GM12878 (cell line): ENCODE results near the gene SH3BGRL3. TPM values are rescaled to one million over a fixed set of nuclear protein-coding genes. Genes with fewer than 3 reads are reported as not detected.

Experiments used
- ATAC-seq: fragments of 200-7000 bp; cut with Tn5 transposase; 3 replicates; pipeline ENCODE4 v1.9.1; 2020; ENCODE audit warnings: mild to moderate bottlenecking, moderate library complexity
- BruUV-seq: library from RNA; stranded (reverse); fragments of 400-500 nt; replicated peaks from 2 replicates; lab custom pipeline; 2021; lab: Mats Ljungman, UMichigan
- CTCF ChIA-PET: fragments of 300-600 bp; sonication (Branson Sonifier 250); formaldehyde crosslinking; extraction: SDS; loops from one replicate; lab custom pipeline; 2021; ENCODE audit warnings: inconsistent platforms; lab: Yijun Ruan, JAX
- POLR2A ChIA-PET: fragments of 350-600 bp; formaldehyde crosslinking; extraction: SDS; loops from one replicate; lab custom pipeline; 2021; ENCODE audit warnings: inconsistent platforms; lab: Charles Lee
- RAD21 ChIA-PET: fragments of 300-600 bp; sonication (Branson Sonifier 250); formaldehyde crosslinking; loops from one replicate; lab custom pipeline; 2023; ENCODE audit warnings: antibody characterized with exemption; ENCODE audit not compliant: unreplicated experiment; lab: Charles Lee
- SMC1A ChIA-PET: fragments of 300-600 bp; sonication (Branson Sonifier 250); formaldehyde crosslinking; loops from one replicate; lab custom pipeline; 2023; ENCODE audit not compliant: unreplicated experiment, uncharacterized antibody; lab: Charles Lee
- DNase-seq: peaks from one replicate; pipeline ENCODE4 v3.0.0-alpha.2; 2011; ENCODE audit warnings: low read depth, low spot score
- FAIRE-seq: peaks from 3 replicates; lab custom pipeline; 2011; peaks lifted over from hg19 to GRCh38; lab: Jason Lieb, UNC
- H2AFZ ChIP-seq: 2 replicates; pipeline ENCODE4 v1.6.0; 2011; ENCODE audit warnings: low read depth, low read length, control low read depth; ENCODE audit not compliant: control insufficient read depth
- H3K27ac ChIP-seq: 2 replicates; pipeline ENCODE4 v1.5.1; 2011; ENCODE audit warnings: control low read depth; ENCODE audit not compliant: control insufficient read depth, insufficient read depth
- H3K27me3 ChIP-seq, 2 experiments: replicated peaks in 1 of 2; 2 replicates each; pipeline versions ENCODE4 v1.6.0 to v1.6.1; 2011; ENCODE audit warnings: low read length in 1 of 2; ENCODE audit not compliant: control insufficient read depth in 2 of 2, insufficient read depth in 2 of 2
- H3K36me3 ChIP-seq, 2 experiments: 2 replicates each; pipeline ENCODE4 v1.5.1; 2011; ENCODE audit warnings: low read length in 1 of 2; ENCODE audit not compliant: control insufficient read depth in 2 of 2, insufficient read depth in 2 of 2
- H3K4me1 ChIP-seq: 2 replicates; pipeline ENCODE4 v1.6.1; 2011; ENCODE audit warnings: mild to moderate bottlenecking, low read length, moderate library complexity, mixed read lengths; ENCODE audit not compliant: control insufficient read depth, insufficient read depth
- H3K4me2 ChIP-seq: 2 replicates; pipeline ENCODE4 v1.6.0; 2011; ENCODE audit warnings: control low read depth; ENCODE audit not compliant: control insufficient read depth, insufficient read depth
- H3K4me3 ChIP-seq: fragments of 200-600 bp; sonication (generic); 2 replicates; pipeline ENCODE4 v1.5.1; 2016
- H3K79me2 ChIP-seq: 2 replicates; pipeline ENCODE4 v1.6.0; 2011; ENCODE audit warnings: low read length; ENCODE audit not compliant: control insufficient read depth, insufficient read depth
- H3K9ac ChIP-seq: 2 replicates; pipeline ENCODE4 v1.8.0; 2011; ENCODE audit warnings: low read length, control low read depth, mixed read lengths; ENCODE audit not compliant: control insufficient read depth, insufficient read depth
- H3K9me3 ChIP-seq: replicated peaks from 3 replicates; pipeline ENCODE4 v1.5.1; 2011; ENCODE audit warnings: mild to moderate bottlenecking, low read length; ENCODE audit not compliant: control insufficient read depth, insufficient read depth
- H4K20me1 ChIP-seq: 2 replicates; pipeline ENCODE4 v1.6.0; 2011; ENCODE audit not compliant: control insufficient read depth, insufficient read depth
- BRCA1 ChIP-seq: IDR thresholded peaks from 2 replicates; pipeline ENCODE4 v1.6.1; 2011; ENCODE audit warnings: low read depth, low read length, improper control_type of control experiment
- ELK1 ChIP-seq: IDR thresholded peaks from 2 replicates; pipeline ENCODE4 v1.6.1; 2012; ENCODE audit warnings: low read depth, low read length, improper control_type of control experiment
- IRF3 ChIP-seq: fragments of 450-650 bp; IDR thresholded peaks from 2 replicates; pipeline ENCODE4 v1.6.1; 2014; ENCODE audit warnings: mild to moderate bottlenecking
- MLLT1 ChIP-seq: fragments of 450-650 bp; IDR thresholded peaks from 2 replicates; pipeline ENCODE4 v1.6.1; 2016; ENCODE audit warnings: mild to moderate bottlenecking
- NFYB ChIP-seq: IDR thresholded peaks from 2 replicates; pipeline ENCODE4 v1.6.1; 2011; ENCODE audit warnings: low read depth, mild to moderate bottlenecking, low read length, improper control_type of control experiment, moderate library complexity; ENCODE audit not compliant: insufficient read depth
- NR2C1 ChIP-seq: fragments of 450-650 bp; IDR thresholded peaks from 2 replicates; pipeline ENCODE4 v1.6.1; 2017; ENCODE audit warnings: antibody characterized with exemption, mild to moderate bottlenecking, moderate library complexity
- POU2F2 ChIP-seq: IDR thresholded peaks from 3 replicates; pipeline ENCODE4 v1.6.1; 2011; ENCODE audit warnings: low read depth, mild to moderate bottlenecking, low read length, borderline replicate concordance
- RELA ChIP-seq: fragments of 450-650 bp; IDR thresholded peaks from 2 replicates; pipeline ENCODE4 v1.8.0; 2014; ENCODE audit warnings: borderline replicate concordance; ENCODE audit not compliant: partially characterized antibody
- RELB ChIP-seq: fragments of 450-650 bp; IDR thresholded peaks from 2 replicates; pipeline ENCODE4 v1.6.1; 2017; ENCODE audit warnings: low read depth, mild to moderate bottlenecking, moderate library complexity
- SIX5 ChIP-seq: IDR thresholded peaks from 2 replicates; pipeline ENCODE4 v1.6.1; 2011; ENCODE audit warnings: mild to moderate bottlenecking, low read depth, low read length, moderate library complexity; ENCODE audit not compliant: severe bottlenecking
- SREBF1 ChIP-seq: IDR thresholded peaks from 2 replicates; pipeline ENCODE4 v1.6.1; 2012; ENCODE audit warnings: mild to moderate bottlenecking, low read length
- SUZ12 ChIP-seq: fragments of 200-600 bp; sonication (generic); IDR thresholded peaks from one replicate; pipeline ENCODE4 v1.6.1; 2018; ENCODE audit warnings: antibody characterized with exemption, mild to moderate bottlenecking; ENCODE audit not compliant: unreplicated experiment
- WGBS: methylation state at CpG from one replicate; pipeline ENCODE4 v1.1.6; 2016; ENCODE audit warnings: low lambda C conversion rate; ENCODE audit not compliant: insufficient replicate concordance, insufficient coverage; ENCODE audit errors: missing lambda C conversion rate; 5-methylcytosine and 5-hydroxymethylcytosine counted together
- in situ Hi-C: fragments of 300-500 bp; cut with MboI; formaldehyde crosslinking; loops from 9 replicates; pipeline ENCODE4 v1.14.3; 2018; ENCODE audit warnings: mixed read lengths
- intact Hi-C: fragments of 100-400 bp; cut with micrococcal nuclease; formaldehyde crosslinking; loops from one replicate; pipeline ENCODE4 v1.14.2; 2022; ENCODE audit not compliant: unreplicated experiment
- polyA plus RNA-seq, 11 experiments: library from polyadenylated mRNA; depleted of rRNA in 4 of 11; unstranded in 6 of 11; stranded (reverse) in 5 of 11; fragments of >200 nt; fragmentation: Nextera tagmentation in 4 of 11; fragmentation: Illumina TruSeq in 1 of 11; extraction: Ambion mirVana in 4 of 11; extraction: Trizol in 1 of 11; gene quantifications; 1 replicate in 1 of 11; 2 replicates in 10 of 11; pipeline versions ENCODE4 v1.2.1 to v1.2.3, GENCODE V29; 2011 to 2016; ENCODE audit warnings: inconsistent platforms in 2 of 11, missing spikeins in 2 of 11, low read depth in 1 of 11
- total RNA-seq, 4 experiments: library from RNA; depleted of rRNA in 3 of 4; stranded (reverse); fragments of >200 nt in 3 of 4; fragmentation: Illumina TruSeq in 1 of 4; extraction: Trizol in 1 of 4; gene quantifications; 2 replicates each; pipeline versions ENCODE4 v1.2.1 to v1.2.3, GENCODE V29; 2013 to 2021

SH3BGRL3 gene
- total and polyA plus RNA-seq, 10 of the 15 experiments (the other 5 are each of a cell fraction or from before 2014, with no cell fraction given): 39.7 to 390 (median 118) TPM

GRCh38 chr1:26293911-26294463 lies 14.1 kb downstream of the SH3BGRL3 start:
- Histone ChIP-seq H3K4me1 (peaks cover 24% of the 10 kb centered on the region), H3K79me2 (no peaks in the 10 kb centered on the region), H3K4me3 (no peak overlapping the region), H4K20me1 (no peaks in the 10 kb centered on the region), H3K4me2 (no peak overlapping the region), H3K27ac (no peak overlapping the region), H3K9me3 (no peaks in the 10 kb centered on the region), H2AFZ (no peak overlapping the region), H3K9ac (no peak overlapping the region), H3K36me3 (no peaks in the 10 kb centered on the region), H3K27me3 (no peaks in the 10 kb centered on the region)
- in situ Hi-C loops (no loop called here), intact Hi-C loops (no loop called here)
- ChIA-PET RAD21 (interaction anchor here (1.7 kb wide), 1 partner anchor 123 kb away, joined by 3 read pairs; no protein-coding TSS in a partner anchor), POLR2A (no interaction called here), CTCF (no interaction called here), SMC1A (interaction anchor here (1.1 kb wide), 1 partner anchor 28 kb away, joined by 3 read pairs; no protein-coding TSS in a partner anchor)
- no TSS peak for BruUV-seq
- TF ChIP-seq SREBF1 (no peak), NFYB (no peak), POU2F2 (no peak), RELA (no peak), IRF3 (no peak), MLLT1 (no peak), SIX5 (no peak), RELB (no peak), NR2C1 (no peak), SUZ12 (no peak), ELK1 (no peak), BRCA1 (no peak)
- no peak for FAIRE-seq
- DNase-seq: no peak
- ATAC-seq: no peak
- WGBS: 93% methylated on average over 11 of the region's 11 CpGs
